Mesothelial cell of epicardium (in vitro differentiated cells): ENCODE measurements around the gene NUDT16L1. TPM values are rescaled to one million over a fixed set of nuclear protein-coding genes. Genes with fewer than 3 reads are reported as not detected.

ENCODE experiments used
- DNase-seq, 2 experiments: peaks; one replicate each; pipeline ENCODE4 v3.0.0; 2021; ENCODE audit warnings: low spot score in 2 of 2; ENCODE audit not compliant: unreplicated experiment in 2 of 2
- H3K27ac Mint-ChIP-seq: 2 replicates; pipeline ENCODE4 v1.8.0; 2021; ENCODE audit warnings: mixed read lengths
- H3K27me3 Mint-ChIP-seq: 2 replicates; pipeline ENCODE4 v1.8.0; 2021; ENCODE audit warnings: low read depth, mixed read lengths
- H3K36me3 Mint-ChIP-seq: 2 replicates; pipeline ENCODE4 v1.8.0; 2021; ENCODE audit warnings: mixed read lengths
- H3K4me1 Mint-ChIP-seq: 2 replicates; pipeline ENCODE4 v1.8.0; 2021; ENCODE audit warnings: mixed read lengths
- H3K4me3 Mint-ChIP-seq: 2 replicates; pipeline ENCODE4 v1.8.0; 2021; ENCODE audit warnings: mild to moderate bottlenecking, moderate library complexity, mixed read lengths
- H3K9me3 Mint-ChIP-seq: 2 replicates; pipeline ENCODE4 v1.8.0; 2021; ENCODE audit warnings: mixed read lengths
- CTCF ChIP-seq: fragments of 200-600 bp; sonication (generic); IDR thresholded peaks from one replicate; pipeline ENCODE4 v1.5.0; 2021; ENCODE audit warnings: antibody characterized with exemption; ENCODE audit not compliant: unreplicated experiment
- total RNA-seq: library from RNA; stranded (reverse); gene quantifications from 3 replicates; pipeline ENCODE4 v1.2.1, GENCODE V29; 2021

Gene NUDT16L1
- total RNA-seq, 1 donor from 2014 or later = 33.0 TPM

- H3K4me3 Mint-ChIP-seq = no peak overlapping the region
- H3K4me1 Mint-ChIP-seq = no peaks in the 10 kb centered on the region
- no peak for DNase-seq
- TF ChIP-seq CTCF = no peak
- H3K27me3 Mint-ChIP-seq = no peaks in the 10 kb centered on the region
- H3K9me3 Mint-ChIP-seq = no peaks in the 10 kb centered on the region
- H3K36me3 Mint-ChIP-seq = peaks cover 12% of the 10 kb centered on the region
- no peak overlapping the region for H3K27ac Mint-ChIP-seq
Observed at GRCh38 chr16:4661661-4662060, 31.7 kb upstream of the NUDT16L1 start.

GRCh38 chr16:4663465-4663776 is 29.9 kb upstream of the NUDT16L1 start:
- H3K36me3 Mint-ChIP-seq = peaks cover 7% of the 10 kb centered on the region
- DNase-seq = no peak
- no peak for TF ChIP-seq CTCF
- no peak overlapping the region for H3K4me3 Mint-ChIP-seq
- H3K9me3 Mint-ChIP-seq = no peaks in the 10 kb centered on the region
- H3K4me1 Mint-ChIP-seq = no peaks in the 10 kb centered on the region
- no peaks in the 10 kb centered on the region for H3K27me3 Mint-ChIP-seq
- no peak overlapping the region for H3K27ac Mint-ChIP-seq

GRCh38 chr16:4663777-4664465 is 29.4 kb upstream of the NUDT16L1 start:
- peaks cover 7% of the 10 kb centered on the region for H3K36me3 Mint-ChIP-seq
- H3K27me3 Mint-ChIP-seq = no peaks in the 10 kb centered on the region

GRCh38 chr16:4664538-4665418 is 28.6 kb upstream of the NUDT16L1 start:
- H3K4me1 Mint-ChIP-seq = no peaks in the 10 kb centered on the region
- peaks cover 11% of the 10 kb centered on the region for H3K36me3 Mint-ChIP-seq
- H3K27me3 Mint-ChIP-seq = no peaks in the 10 kb centered on the region
- H3K9me3 Mint-ChIP-seq = no peaks in the 10 kb centered on the region
- DNase-seq = no peak
- no peak overlapping the region for H3K4me3 Mint-ChIP-seq
- H3K27ac Mint-ChIP-seq = no peak overlapping the region
- TF ChIP-seq CTCF = no peak

More at GRCh38 chr16:4663777-4664465, 29.4 kb upstream of the NUDT16L1 start:
- H3K4me1 Mint-ChIP-seq = no peaks in the 10 kb centered on the region
- H3K4me3 Mint-ChIP-seq = no peak overlapping the region
- TF ChIP-seq CTCF = no peak
- no peak for DNase-seq
- H3K27ac Mint-ChIP-seq = no peak overlapping the region
- no peaks in the 10 kb centered on the region for H3K9me3 Mint-ChIP-seq

GRCh38 chr16:4666537-4667202 is 26.7 kb upstream of the NUDT16L1 start:
- TF ChIP-seq CTCF = no peak
- Mint-ChIP-seq H3K9me3 (no peaks in the 10 kb centered on the region), H3K4me3 (no peak overlapping the region), H3K27ac (no peak overlapping the region), H3K36me3 (peaks cover 11% of the 10 kb centered on the region), H3K4me1 (no peaks in the 10 kb centered on the region), H3K27me3 (no peaks in the 10 kb centered on the region)
- DNase-seq = no peak
